Loucy (cell line): ENCODE measurements around the gene POLR3E.

Experiments used
- H2AFZ ChIP-seq: fragments of 200-600 bp; sonication (generic); 2 replicates; pipeline ENCODE4 v1.6.0; 2016; ENCODE audit warnings: antibody characterized with exemption, mild to moderate bottlenecking, low read length, moderate library complexity
- H3F3A ChIP-seq: fragments of 200-600 bp; 2 replicates; pipeline ENCODE4 v1.6.0; 2016; ENCODE audit warnings: antibody characterized with exemption, low read depth, mild to moderate bottlenecking
- H3K27me3 ChIP-seq: fragments of 200-600 bp; sonication (generic); 2 replicates; pipeline ENCODE4 v1.6.1; 2014; ENCODE audit warnings: low read length, mild to moderate bottlenecking; ENCODE audit not compliant: insufficient read depth, poor library complexity, severe bottlenecking
- H3K36me3 ChIP-seq: fragments of 200-600 bp; sonication (generic); 2 replicates; pipeline ENCODE4 v1.6.1; 2016; ENCODE audit warnings: low read length; ENCODE audit not compliant: insufficient read depth
- H3K4me1 ChIP-seq: fragments of 200-600 bp; sonication (generic); 2 replicates; pipeline ENCODE4 v1.5.1; 2014; ENCODE audit warnings: low read length, mild to moderate bottlenecking; ENCODE audit not compliant: insufficient read depth, poor library complexity, severe bottlenecking
- H3K4me2 ChIP-seq: fragments of 200-600 bp; sonication (generic); 2 replicates; pipeline ENCODE4 v1.6.0; 2014; ENCODE audit warnings: antibody characterized with exemption, low read length, low read depth, mild to moderate bottlenecking; ENCODE audit not compliant: poor library complexity, severe bottlenecking
- H3K4me3 ChIP-seq: fragments of 200-600 bp; sonication (generic); 2 replicates; pipeline ENCODE4 v1.5.1; 2014; ENCODE audit warnings: low read length, mild to moderate bottlenecking, mixed read lengths; ENCODE audit not compliant: poor library complexity, severe bottlenecking
- H3K79me2 ChIP-seq: fragments of 200-600 bp; sonication (generic); 2 replicates; pipeline ENCODE4 v1.6.1; 2014; ENCODE audit warnings: low read length; ENCODE audit not compliant: insufficient read depth
- H3K9ac ChIP-seq: fragments of 200-600 bp; sonication (generic); 2 replicates; pipeline ENCODE4 v1.6.0; 2014; ENCODE audit warnings: mild to moderate bottlenecking, low read depth, low read length, moderate library complexity; ENCODE audit not compliant: poor library complexity, severe bottlenecking
- H3K9me2 ChIP-seq: fragments of 200-600 bp; sonication (generic); replicated peaks from 2 replicates; pipeline ENCODE4 v1.6.1; 2016; ENCODE audit warnings: low read depth, low read length, mixed read lengths
- H3K9me3 ChIP-seq: fragments of 200-600 bp; sonication (generic); 2 replicates; pipeline ENCODE4 v1.6.1; 2014; ENCODE audit warnings: mild to moderate bottlenecking, antibody characterized with exemption, low read length, low read depth; ENCODE audit not compliant: insufficient read depth
- H4K20me1 ChIP-seq: fragments of 200-600 bp; sonication (generic); 2 replicates; pipeline ENCODE4 v1.6.0; 2014; ENCODE audit warnings: antibody characterized with exemption, low read length, mild to moderate bottlenecking; ENCODE audit not compliant: insufficient read depth, poor library complexity, severe bottlenecking
- EZH2phosphoT487 ChIP-seq: fragments of 200-600 bp; IDR thresholded peaks from 2 replicates; pipeline ENCODE4 v1.6.1; 2018; ENCODE audit warnings: antibody characterized with exemption, mild to moderate bottlenecking, moderate library complexity, borderline replicate concordance
- TF ChIP-seq, protein P1 (sequence below): fragments of 200-600 bp; sonication (generic); conservative IDR thresholded peaks from 2 replicates; pipeline ENCODE4 v1.5.1; 2014; ENCODE audit warnings: mild to moderate bottlenecking, antibody characterized with exemption, low read length

POLR3E gene

GRCh38 chr16:22270525-22270924 lies 26.7 kb upstream of the POLR3E start:
- Histone ChIP-seq H3K9me3 (no peaks in the 10 kb centered on the region), H3K9ac (no peak overlapping the region), H3K36me3 (peaks cover 24% of the 10 kb centered on the region; the same call in 1 of the 2 replicates), H2AFZ (no peak overlapping the region), H3K4me1 (no peaks in the 10 kb centered on the region), H3K4me2 (no peak overlapping the region), H4K20me1 (no peaks in the 10 kb centered on the region), H3K79me2 (no peaks in the 10 kb centered on the region), H3K4me3 (no peak overlapping the region), H3K9me2 (no peaks in the 10 kb centered on the region), H3F3A (no peaks in the 10 kb centered on the region), H3K27me3 (no peaks in the 10 kb centered on the region)
- no peak for TF ChIP-seq EZH2phosphoT487
- TF ChIP-seq, protein P1, sequence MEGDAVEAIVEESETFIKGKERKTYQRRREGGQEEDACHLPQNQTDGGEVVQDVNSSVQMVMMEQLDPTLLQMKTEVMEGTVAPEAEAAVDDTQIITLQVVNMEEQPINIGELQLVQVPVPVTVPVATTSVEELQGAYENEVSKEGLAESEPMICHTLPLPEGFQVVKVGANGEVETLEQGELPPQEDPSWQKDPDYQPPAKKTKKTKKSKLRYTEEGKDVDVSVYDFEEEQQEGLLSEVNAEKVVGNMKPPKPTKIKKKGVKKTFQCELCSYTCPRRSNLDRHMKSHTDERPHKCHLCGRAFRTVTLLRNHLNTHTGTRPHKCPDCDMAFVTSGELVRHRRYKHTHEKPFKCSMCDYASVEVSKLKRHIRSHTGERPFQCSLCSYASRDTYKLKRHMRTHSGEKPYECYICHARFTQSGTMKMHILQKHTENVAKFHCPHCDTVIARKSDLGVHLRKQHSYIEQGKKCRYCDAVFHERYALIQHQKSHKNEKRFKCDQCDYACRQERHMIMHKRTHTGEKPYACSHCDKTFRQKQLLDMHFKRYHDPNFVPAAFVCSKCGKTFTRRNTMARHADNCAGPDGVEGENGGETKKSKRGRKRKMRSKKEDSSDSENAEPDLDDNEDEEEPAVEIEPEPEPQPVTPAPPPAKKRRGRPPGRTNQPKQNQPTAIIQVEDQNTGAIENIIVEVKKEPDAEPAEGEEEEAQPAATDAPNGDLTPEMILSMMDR: no peak

- Histone ChIP-seq H3K36me3 (peaks cover 12% of the 10 kb centered on the region; the same call in 1 of the 2 replicates), H3K4me3 (no peak overlapping the region), H4K20me1 (no peaks in the 10 kb centered on the region), H3K27me3 (no peaks in the 10 kb centered on the region), H3K4me1 (no peaks in the 10 kb centered on the region), H2AFZ (no peak overlapping the region), H3K4me2 (no peak overlapping the region), H3K9ac (no peak overlapping the region), H3K9me3 (no peaks in the 10 kb centered on the region), H3K9me2 (no peaks in the 10 kb centered on the region), H3F3A (no peaks in the 10 kb centered on the region), H3K79me2 (no peaks in the 10 kb centered on the region)
- TF ChIP-seq EZH2phosphoT487: no peak
- TF ChIP-seq, protein P1: no peak
These were observed 24.1 kb upstream of the POLR3E start for GRCh38 chr16:22272870-22273650.

GRCh38 chr16:22274916-22275315 lies 22.3 kb upstream of the POLR3E start:
- Histone ChIP-seq H3K27me3 (no peaks in the 10 kb centered on the region), H3K4me1 (no peaks in the 10 kb centered on the region), H3K4me3 (no peak overlapping the region), H3K36me3 (peaks cover 7% of the 10 kb centered on the region; the same call in 1 of the 2 replicates), H3K9ac (no peak overlapping the region), H2AFZ (no peak overlapping the region), H3F3A (no peaks in the 10 kb centered on the region), H3K79me2 (no peaks in the 10 kb centered on the region), H3K4me2 (no peak overlapping the region), H4K20me1 (no peaks in the 10 kb centered on the region), H3K9me2 (no peaks in the 10 kb centered on the region), H3K9me3 (no peaks in the 10 kb centered on the region)
- TF ChIP-seq, protein P1: no peak
- TF ChIP-seq EZH2phosphoT487: no peak
